Stomach (tissue), 4 donors: Measurements from ENCODE around the gene AGBL4.
"Not testable (repeated sequence)": the region's sequence is repeated elsewhere in the genome, so short reads cannot be mapped to it uniquely, and the experiment has no call there.

Experiments
- CTCF ChIP-seq, 7 experiments: fragments of 450-650 bp in 4 of 7; fragments of 200-600 bp in 3 of 7; sonication (generic) in 3 of 7; IDR thresholded peaks; one replicate each; pipeline ENCODE4 v1.5.1; 2016 to 2019; ENCODE audit warnings: antibody characterized with exemption in 7 of 7, control low read depth in 2 of 7, mild to moderate bottlenecking in 1 of 7
- POLR2A ChIP-seq, 4 donors: fragments of 450-650 bp; IDR thresholded peaks; one replicate each; pipeline ENCODE4 v1.6.1; 2016; ENCODE audit warnings: antibody characterized with exemption in 4 of 4, control low read depth in 2 of 4, mild to moderate bottlenecking in 1 of 4, moderate library complexity in 1 of 4
- POLR2AphosphoS5 ChIP-seq, 3 donors: sonication (generic); formaldehyde crosslinking; IDR thresholded peaks; one replicate each; pipeline ENCODE4 v1.6.1; 2016; ENCODE audit warnings: antibody characterized with exemption in 3 of 3

DNA sequence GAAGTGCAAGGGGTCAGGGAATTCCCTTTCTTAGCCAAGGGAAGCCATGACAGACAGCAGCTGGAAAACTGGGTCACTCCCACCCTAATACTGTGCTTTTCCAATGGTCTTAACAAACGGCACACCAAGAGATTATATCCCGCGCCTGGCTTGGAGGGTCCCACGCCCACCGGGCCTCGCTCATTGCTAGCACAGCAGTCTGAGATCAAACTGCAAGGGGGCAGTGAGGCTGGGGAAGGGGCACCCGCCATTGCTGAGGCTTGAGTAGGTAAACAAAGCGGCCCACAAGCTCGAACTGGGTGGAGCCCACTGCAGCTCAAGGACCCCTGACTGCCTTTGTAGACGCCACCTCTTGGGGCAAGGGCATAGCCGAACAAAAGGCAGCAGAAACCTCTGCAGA is 108.5 kb downstream of the AGBL4 start:
- not testable (repeated sequence) for TF ChIP-seq CTCF, POLR2AphosphoS5, POLR2A (IDR thresholded peaks at IDR 0.05)
